ENCODE data around the gene F10.
"Not testable (repeated sequence)": the region's sequence is repeated elsewhere in the genome, so short reads cannot be mapped to it uniquely, and the experiment has no call there.

The F10 gene

DNA sequence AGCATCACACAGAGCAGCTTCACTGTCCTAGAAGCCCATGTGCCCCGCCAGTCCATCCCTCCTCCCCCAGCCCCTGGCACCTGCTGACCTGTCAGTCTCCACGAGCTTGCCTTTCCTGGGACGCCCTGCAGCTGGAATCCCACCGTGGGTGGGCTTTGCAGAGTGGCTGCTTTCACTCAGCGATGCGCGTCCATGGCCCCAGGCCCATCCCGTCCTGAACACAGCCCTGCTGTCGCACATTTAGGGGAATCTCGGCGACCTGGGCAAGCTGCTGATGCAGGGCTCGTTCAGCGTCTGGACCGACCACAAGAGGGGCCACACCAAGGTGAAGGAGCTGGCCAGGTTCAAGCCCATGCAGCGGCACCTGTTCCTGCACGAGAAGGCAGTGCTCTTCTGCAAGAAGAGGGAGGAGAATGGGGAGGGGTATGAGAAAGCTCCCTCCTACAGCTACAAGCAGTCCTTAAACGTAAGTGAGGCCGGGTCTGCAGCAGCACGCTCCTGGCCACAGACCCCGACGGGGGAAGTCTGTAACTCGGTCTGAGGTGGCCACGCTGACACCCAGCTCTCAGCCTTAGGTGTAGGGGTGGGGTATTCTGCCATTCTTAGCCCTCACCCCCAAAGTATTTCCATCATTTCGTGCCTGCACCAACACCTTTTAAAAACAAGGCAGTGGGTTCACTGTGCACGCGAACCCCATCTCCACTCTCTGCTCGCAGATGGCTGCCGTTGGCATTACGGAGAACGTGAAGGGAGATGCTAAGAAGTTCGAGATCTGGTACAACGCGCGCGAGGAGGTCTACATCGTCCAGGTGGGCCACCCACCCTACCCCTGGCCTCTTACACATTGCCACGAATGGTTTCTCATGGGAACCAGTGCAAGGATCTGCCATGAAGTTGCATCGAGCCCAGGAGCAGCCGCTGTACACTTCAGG lies 35.3 kb upstream of the F10 start:
- no peak for DNase-seq

DNA sequence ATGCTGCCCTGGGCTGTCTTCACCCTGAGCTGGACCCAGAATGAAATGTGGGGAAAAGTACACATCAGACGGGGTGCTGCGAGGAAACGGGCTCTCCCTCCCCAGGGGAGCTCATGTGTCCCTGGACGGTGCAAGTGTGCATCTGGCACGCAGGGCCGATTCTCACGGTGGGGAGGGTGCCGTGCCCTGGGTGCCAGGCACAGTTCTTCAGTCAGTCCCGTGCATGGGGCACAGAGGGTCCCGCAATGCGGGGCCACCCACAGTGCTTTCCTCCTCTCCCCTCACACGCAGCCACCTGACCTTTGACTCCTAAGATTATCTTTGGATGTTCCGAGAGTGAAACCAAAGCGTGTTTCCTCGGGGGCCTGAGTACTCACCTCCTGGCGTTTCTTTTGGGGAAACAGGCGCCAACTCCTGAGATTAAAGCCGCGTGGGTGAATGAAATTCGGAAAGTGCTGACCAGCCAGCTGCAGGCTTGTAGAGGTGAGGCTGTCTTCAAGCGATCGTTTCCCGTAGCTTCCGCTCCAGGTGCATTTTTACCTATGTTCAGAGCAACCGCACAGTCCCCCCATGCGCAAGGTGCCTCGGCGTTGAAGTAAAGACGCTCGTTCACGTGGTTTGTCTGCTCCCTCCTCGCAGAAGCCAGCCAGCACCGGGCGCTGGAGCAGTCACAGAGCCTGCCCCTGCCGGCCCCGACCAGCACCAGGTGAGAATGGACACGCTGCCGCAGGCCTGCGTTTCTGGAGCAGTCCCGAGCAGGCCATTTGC lies 34.5 kb upstream of the F10 start:
- no peak for DNase-seq

DNA sequence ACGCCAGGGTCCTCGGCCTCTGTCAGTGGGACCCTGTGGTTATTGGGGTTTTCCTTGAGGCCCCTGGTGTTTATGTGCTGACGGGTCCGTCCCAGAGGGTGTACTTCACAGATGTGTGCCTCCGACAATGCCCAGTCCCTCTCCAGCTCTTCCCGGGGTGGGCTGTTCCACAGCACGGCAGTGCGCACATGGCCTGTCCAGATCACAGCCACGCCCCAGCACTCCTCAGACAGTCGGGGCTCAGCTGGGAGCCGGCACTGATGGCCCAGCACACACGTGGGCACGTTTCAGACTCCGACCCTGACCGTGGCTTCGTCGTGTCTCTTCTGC lies 33.9 kb upstream of the F10 start:
- DNase-seq = no peak

DNA sequence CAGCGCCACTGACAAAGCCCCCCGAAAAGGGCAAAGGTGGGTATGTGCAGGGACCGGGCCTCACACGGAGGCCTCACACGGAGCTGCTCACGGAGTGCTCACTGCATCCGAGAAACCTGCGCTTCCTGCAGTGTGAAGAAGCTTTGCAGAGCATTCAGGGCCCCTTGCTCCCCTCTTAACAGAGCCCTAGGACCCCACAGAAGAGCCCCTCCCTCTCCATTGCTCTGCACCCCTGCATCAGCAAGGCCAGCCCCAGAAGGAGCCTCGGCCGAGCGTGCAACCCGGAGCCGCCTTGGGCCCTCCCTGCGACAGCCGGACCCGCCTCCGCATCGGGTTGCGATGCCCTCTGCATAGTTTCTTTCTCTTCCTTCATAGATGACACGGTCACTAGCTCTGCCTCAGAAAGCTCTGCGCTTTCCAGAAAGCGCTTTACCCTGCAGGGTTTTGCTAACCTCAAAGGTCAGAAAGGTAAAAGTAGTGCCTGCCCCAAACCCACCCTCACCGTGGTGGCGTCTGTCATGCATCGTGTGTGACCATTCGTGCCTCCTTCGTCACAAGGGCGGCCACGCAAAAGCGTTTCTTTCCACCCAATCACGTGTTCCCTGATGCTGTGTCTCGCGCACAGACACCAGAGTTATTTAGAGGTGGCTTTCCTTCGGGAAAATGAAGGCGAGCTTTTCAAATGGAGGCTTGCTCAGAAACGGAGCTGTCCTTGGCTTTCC lies 32.7 kb upstream of the F10 start:
- no peak for DNase-seq

DNA sequence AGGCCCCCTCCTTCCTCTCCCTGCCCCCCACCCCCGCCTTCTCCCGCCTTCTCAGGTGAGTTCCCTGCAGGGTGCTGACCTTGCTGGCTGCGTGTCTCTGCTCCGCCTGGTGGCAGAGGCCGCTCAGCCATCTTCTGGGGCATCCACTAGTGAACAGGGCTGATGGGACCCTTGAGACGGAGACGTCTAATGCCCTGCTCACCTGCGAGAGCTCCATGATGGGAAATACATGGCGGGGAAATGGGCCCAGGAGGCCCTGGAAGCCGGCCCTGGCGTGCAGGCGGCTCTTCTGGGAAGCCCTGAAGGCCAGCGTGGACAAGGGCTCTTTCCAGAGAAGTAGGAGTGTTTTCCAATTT lies 32.2 kb upstream of the F10 start:
- DNase-seq = no peak

DNA sequence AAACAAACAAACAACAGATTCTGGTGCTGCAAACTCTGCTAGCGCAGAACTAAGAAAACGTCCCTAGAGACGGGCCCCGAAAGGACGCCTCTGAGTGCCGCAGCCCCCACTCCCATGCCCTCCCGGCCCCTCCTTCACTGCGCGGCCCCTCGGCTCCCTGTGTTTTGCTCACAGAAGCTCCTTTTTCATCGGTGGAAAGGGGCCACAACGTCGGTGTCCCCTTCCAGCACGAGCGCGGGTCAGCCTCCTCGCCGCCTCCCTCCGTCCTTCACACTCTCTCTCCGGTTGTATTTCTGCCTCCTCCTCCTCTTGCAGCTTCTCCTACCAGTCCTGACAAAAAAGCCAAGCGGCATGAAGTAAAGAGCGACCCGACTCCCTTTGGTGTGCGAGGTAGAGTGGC lies 31.8 kb upstream of the F10 start:
- DNase-seq = no peak

DNA sequence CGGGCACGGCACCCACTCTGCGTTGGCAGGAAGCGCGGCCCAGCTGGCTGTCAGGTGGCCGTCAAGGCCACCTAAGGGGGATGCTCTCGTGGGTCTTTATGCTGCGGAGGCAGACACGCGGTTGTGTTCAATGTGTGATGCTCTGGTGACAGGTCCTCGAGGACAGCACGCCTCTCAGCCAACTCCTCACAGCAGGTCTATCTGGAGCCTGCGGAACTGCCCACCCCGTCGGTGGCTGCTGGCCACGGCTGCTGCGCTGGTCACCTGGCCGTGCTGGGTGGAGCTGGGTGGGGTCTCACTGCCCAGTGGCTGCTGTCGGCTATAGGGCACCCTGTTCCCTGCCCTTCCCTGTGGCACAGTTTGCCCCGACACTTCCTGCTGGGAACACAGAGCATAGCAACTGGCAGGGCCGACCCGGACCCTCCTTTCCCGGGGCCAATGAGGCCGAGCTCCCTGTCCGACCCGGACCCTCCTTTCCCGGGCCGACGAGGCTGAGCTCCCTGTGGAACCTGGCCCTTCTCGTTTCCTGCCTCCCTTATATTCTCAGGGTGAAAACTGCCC lies 31.3 kb upstream of the F10 start:
- DNase-seq = no peak

DNA sequence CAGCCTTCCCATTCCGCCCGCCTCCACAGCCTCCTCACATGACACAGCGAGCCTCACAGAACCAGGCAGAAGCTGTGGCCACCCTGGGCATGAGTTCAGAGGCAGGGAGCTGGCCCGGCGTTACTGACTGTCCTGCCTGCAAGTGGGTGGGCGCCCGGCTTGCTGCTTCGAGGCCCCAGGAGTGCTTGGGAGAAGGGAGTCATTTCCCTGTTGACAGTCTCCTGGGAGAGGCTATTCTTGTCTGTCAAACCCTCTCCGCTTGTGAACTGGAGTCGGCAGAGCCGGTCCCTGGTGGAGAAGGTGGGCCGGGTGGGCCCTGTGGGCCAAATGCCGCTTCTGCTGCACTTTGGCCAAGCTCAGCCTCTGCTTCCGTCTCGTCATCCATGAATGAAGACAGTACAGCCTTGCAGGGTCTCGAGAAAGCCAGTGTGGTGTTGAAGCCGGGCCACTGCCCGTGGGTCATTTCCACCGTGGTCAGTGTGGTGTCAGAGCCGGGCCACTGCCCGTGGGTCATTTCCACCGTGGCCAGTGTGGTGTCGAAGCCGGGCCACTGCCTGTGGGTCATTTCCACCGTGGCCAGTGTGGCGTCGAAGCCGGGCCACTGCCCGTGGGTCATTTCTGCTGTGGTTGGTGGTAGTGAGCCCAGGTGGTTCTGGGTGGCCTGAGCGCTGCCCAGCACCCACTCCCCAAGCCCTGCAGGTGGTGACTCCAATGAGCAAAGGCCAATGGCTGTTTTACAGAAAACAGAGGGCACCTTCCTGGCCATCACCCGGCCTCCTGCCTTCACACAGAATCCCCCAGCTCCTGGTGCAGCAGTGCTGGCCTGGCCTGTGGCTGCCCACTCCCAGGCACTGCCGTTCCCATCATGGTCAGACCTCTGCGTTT lies 30.5 kb upstream of the F10 start:
- DNase-seq = no peak

DNA sequence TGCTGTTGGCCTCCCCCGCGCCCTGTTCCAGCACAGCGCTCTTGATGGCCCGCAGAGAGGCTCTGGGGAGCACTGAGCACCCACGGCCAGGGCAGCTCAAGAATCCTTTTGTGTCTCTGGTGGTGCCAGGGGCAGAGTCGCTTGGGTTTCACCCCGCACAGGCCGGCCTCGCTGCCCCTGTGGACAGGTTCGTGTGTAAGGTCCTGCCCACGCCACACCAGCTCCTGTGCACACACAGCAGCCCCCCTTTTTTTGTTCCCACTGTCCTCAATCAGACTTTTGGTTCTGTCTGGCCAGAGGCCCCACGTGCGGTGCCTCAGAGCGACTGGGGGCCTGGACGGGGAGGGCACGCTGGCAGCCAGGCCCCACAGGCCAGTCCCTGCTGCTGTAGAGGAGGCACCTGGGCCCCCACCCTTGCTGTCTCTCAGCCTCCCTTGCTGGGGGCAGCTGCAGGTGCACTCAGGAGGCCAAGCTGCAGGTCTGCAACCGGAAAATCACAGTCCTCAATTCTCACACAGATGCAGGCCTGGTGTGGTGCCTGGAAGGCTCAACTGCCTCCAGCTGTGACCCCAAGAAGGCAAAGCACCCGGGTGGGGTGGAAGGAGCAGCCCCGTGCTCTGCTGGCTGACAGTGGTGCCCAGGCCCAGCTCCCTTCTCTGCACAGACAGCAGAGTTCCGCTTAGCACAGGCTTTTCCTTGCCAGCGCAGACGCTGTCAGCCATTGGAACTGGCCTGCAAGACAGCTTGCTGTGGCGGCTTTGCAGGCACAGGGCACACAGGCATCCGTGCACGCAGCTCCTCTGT lies 29.6 kb upstream of the F10 start:
- no peak for DNase-seq

DNA sequence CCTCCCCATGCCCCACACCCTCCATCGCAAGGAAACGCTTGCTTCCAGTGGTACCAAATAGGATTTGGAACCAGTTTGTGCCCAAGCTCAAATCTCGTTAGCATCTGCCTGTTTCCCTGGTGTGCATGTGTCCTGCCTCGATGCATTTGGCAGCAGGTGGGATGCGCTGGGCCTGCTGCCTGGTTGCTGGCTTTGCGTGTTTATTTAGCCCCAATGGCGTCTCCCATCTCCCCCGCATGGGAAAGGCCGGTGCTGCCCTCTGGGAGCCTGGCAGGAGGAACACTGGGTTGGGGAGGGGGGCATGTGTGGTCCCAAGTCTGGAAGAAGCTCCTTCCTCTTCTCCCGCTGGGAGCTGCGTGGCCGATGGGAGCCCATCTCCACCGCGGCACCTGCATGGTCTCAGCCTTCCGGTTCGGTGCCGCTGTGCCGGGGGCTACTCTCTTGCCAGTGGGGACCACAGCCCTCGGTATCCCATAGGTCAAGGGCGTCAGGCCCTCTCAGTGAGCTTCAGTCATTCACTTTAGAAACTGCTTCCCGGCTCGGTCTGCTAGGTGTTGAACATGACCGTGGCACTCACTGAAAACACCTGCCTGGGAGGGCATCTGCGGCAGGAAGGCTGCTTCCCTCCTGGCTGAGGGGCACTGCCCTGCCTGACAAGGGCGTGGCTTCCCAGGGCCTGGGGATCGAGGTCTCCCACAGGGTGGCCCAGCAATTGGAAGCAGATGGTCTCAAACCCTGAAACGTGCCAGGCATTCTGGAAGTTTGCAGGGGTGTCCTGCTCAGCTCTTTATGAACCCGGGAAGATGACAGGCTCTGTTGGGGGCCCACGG lies 28.8 kb upstream of the F10 start:
- no peak for DNase-seq

DNA sequence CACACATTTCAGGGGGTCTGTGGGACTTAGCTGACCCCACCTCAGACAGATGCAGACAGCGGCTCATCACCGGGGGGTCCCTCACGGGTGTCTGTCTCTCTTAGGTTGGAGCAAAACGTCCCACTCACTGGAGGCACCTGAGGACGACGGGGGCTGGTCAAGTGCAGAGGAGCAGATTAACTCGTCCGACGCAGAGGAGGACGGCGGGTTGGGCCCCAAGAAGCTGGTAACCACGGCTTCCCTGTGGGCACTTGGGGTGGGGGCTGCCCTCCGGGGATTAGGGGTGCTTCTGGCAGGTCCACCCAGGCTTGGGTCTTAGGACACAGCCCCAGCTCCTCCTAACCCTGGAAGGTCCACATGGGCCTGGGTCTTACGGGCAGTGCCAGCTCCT lies 28.2 kb upstream of the F10 start:
- no peak for DNase-seq

DNA sequence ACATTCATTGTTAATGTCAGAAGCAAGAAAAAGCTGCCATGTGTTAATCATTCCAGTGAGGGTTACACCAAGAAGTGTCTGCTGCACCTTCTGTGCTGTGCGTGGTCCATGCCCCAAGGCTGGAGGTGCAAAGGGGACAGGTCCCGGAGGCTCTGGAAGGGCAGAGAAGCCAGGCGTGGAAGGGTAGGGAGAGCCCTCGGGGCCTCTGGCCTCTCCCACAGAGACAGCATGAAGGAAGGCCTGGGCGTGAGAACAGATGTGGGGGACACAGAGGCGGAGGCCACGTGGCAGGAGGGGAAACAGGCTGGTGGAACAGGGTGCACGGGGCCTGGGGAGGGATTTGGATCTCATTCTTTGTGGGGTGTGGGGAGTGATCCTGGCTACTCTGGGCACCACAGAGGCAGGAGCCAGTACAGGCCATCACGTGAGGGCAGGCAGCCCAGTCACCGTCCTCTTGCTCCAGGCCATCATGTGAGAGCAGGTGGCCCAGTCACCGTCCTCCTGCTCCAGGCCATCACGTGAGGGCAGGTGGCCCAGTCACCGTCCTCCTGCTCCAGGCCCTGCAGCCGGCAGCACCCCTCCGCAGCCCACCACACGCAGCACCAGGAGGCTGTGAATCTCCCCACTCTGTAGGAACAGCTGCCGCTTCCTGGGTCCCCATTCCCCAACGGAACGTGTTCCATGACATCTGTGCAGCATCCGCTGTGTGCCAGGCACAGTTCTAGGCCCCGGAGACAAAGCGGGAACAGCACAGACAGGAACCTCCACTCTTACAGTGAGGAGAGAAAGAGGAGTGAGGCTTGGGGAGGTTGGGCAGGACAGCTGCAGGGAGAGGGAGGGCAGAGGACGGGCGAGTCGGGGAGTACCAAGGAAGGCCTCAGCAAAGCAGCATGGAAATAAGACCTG lies 27.2 kb upstream of the F10 start:
- DNase-seq = no peak

DNA sequence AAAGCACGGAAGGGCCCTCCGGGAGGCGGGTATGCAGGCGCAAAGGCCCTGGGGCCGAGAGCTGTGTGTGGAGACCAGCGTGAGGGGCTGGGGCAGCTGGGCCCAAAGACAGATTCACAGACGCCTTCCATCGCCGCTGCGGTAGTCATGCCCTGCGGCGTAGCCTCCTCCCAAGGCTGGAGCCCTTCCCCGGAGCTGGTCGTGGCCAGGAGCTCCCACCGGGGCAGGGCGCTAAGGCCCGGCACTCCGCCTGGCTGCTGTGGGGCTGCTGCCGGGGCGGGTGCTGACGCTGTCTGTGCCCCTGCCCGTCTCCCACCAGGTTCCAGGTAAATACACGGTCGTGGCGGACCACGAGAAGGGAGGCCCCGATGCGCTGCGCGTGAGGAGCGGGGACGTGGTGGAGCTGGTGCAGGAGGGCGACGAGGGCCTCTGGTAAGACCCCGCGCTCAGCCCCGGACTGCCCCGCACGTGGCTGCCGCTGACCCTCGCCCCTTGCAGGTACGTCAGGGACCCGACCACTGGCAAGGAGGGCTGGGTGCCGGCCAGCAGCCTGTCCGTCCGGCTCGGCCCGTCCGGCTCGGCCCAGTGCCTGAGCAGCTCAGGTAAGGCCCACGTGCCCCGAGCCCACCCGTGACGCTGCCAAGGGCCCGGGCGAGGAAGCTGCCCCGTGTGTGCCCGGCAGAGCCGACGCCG lies 26.4 kb upstream of the F10 start:
- no peak for DNase-seq

DNA sequence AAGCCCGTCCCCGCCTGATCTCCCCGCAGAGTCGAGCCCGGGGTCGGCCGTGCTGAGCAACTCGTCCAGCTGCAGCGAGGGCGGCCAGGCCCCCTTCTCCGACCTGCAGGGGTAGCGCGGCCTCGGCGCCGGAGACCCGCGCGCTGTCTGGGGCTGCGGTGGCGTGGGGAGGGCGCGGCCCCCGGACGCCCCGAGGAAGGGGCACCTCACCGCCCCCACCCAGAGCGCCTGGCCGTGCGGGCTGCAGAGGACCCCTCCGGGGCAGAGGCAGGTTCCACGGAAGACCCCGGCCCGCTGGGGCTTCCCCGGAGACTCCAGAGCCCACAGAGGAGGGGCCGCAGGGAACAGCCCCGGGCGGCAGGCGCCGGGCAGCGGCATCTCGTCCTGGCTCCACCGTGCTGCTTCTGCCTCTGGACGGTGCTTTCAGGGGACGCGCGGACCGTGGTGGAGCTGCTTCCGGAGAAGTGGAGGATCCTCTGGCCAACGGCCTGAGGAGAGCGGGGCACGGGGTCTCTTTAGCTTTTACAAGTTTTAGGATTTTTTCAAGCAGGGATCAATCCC lies 25.8 kb upstream of the F10 start:
- DNase-seq = no peak

DNA sequence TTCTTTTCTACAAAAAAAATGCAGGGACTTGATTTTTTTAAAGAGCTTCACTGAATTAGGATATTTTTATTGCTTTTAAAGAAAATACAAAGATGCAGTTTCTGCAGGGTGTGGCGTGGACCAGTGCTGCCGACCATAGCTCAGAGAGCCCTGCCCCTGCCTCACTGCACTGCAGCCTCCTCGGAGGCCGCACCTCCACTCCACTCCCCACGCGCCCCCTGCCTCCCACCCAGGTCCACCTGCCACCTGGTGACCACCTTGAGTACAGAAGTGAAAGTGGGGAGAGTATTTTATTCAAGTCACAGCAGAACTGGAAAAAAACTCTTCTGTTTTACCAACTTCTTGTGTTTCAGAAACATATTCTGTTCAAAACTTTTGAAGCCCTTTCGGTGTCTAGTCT lies 24.9 kb upstream of the F10 start:
- DNase-seq = no peak

DNA sequence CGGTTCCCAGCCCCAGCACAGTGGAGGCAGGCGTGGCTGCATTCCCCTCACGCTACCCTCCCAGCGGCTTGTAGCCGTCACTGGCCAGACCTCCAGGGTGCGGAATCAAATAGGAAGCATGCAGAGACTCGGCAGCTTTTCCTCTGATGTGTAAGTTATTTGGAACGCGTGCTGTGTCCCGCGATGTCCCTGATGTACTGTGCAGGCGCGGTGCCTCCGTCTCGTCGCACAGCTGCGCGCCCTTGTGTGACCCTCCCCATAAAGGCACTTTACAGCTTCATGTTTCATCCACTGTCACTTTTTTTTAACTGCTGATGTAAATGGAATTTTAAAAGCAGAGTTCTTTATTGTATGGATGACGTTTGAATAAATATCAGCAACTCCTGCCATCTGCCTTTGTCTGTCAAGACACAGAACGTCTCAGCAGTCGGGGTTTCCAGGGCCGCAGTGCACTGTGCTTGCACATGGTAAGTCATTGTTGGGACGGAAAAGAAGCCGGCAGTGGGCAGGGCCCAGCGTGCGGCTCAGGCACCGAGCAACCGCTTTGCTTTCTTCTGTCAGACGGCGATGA lies 24.4 kb upstream of the F10 start:
- DNase-seq = no peak

DNA sequence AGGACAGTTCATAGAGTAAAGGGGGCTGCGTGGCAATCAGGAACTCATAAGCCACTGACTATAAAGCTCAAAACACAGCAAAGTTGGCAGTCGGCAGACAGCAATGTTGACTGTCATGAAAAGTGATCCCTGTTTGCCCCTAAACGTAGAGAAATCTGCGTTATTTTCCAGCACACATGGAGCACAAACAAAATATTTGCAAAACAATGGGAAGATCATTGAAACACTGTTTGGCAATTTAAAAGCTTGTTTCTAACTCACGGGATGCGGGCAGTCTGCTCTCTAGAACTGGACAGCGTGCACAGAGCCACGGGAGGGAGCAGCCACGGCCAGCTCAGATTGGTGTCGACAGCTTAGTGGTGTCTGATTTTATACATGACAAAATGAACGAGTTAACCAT lies 23.5 kb upstream of the F10 start:
- DNase-seq = no peak

DNA sequence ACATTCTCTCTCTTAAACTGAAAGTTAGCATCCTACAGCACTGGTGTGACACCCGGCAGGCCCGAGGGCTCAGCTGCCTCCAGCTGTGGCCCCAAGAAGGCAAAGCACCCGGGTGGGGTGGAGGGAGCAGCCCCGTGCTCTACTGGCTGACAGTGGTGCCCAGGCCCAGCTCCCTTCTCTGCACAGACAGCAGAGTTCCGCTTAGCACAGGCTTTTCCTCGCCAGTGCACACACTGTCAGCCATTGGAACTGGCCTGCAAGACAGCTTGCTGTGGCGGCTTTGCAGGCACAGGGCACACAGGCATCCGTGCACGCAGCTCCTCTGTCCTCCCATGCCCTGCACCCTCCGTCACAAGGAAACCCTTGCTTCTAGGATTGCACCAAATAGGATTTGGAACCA lies 20.3 kb upstream of the F10 start:
- DNase-seq = not testable (repeated sequence)

Data from hematopoietic multipotent progenitor cell treated with erythropoietin and hydrocortisone succinate and interleukin-3 and kit ligand, for 4 days (in vitro differentiated cells).